ENCODE measurements around the gene NUP98. TPM values are rescaled to one million over a fixed set of nuclear protein-coding genes. Genes with fewer than 3 reads are reported as not detected.

The NUP98 gene
- total RNA-seq, 1 experiment from 2014 or later, result 98.4 TPM

DNA sequence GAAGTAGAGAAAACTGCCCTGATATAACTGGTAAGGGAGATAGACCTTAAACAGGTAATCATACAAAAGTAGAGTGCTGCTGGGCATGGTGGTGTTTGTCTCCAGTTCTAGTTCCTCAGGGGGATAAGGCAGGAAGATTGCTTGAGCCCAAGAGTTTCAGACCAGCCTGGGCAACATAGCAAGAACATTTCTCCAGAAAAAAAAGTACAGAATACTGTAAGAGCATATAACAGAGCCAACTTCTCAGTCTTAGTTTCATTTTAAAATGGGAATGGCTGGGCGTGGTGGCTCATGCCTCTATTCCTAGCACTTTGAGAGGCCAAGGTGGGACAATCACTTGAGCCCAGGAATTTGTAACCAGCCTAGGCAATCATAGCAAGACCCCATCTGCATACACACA lies 47.9 kb upstream of the NUP98 start:
- DNase-seq (ENCODE audit: low read depth, low spot score) (no peak), ATAC-seq (no peak)
- H3K9me3 ChIP-seq (ENCODE audit: control insufficient read depth in 1 of 2, insufficient read depth in 1 of 2, low read depth in 1 of 2, low read length in 2 of 2), result no peaks in the 10 kb centered on the region
- H3K27ac ChIP-seq (ENCODE audit: low read depth, low read length), result no peak overlapping the region
- H3K79me2 ChIP-seq (ENCODE audit: insufficient read depth, low read length), result peaks cover 3% of the 10 kb centered on the region
- no peak overlapping the region for H3K4me2 ChIP-seq (ENCODE audit: low read length)
- no TSS peak for BruUV-seq (replicated peaks)
- H3K27me3 ChIP-seq (ENCODE audit: insufficient read depth, low read length), result 0 out of 2 replicates have a peak, but pooled peaks cover 3% of the 10 kb centered on the region
- no peak overlapping the region for H3K4me3 ChIP-seq (replicated peaks in 1 of 2; ENCODE audit: low read depth in 1 of 2, low read length in 2 of 2)
- peaks cover 6 to 25% of the 10 kb centered on the region in 2 experiments; a peak in 3 of 4 replicates for H3K4me1 ChIP-seq (ENCODE audit: control insufficient read depth in 1 of 2, insufficient read depth in 2 of 2, low read length in 2 of 2)
- POLR2A ChIA-PET, result no interaction called here
- no peak overlapping the region for H2AFZ ChIP-seq (ENCODE audit: low read depth, low read length, poor library complexity, severe bottlenecking)
- TF ChIP-seq EZH2phosphoT487 (IDR thresholded peaks at IDR 0.05; ENCODE audit: borderline replicate concordance), result no peak
- TF ChIP-seq, protein P1, sequence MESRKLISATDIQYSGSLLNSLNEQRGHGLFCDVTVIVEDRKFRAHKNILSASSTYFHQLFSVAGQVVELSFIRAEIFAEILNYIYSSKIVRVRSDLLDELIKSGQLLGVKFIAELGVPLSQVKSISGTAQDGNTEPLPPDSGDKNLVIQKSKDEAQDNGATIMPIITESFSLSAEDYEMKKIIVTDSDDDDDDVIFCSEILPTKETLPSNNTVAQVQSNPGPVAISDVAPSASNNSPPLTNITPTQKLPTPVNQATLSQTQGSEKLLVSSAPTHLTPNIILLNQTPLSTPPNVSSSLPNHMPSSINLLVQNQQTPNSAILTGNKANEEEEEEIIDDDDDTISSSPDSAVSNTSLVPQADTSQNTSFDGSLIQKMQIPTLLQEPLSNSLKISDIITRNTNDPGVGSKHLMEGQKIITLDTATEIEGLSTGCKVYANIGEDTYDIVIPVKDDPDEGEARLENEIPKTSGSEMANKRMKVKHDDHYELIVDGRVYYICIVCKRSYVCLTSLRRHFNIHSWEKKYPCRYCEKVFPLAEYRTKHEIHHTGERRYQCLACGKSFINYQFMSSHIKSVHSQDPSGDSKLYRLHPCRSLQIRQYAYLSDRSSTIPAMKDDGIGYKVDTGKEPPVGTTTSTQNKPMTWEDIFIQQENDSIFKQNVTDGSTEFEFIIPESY (IDR thresholded peaks at IDR 0.05; ENCODE audit: extremely low read depth, insufficient replicate concordance, low read length), result no peak
- TF ChIP-seq, protein P2, sequence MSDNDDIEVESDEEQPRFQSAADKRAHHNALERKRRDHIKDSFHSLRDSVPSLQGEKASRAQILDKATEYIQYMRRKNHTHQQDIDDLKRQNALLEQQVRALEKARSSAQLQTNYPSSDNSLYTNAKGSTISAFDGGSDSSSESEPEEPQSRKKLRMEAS (IDR thresholded peaks at IDR 0.05), result no peak
- TF ChIP-seq SIN3A (IDR thresholded peaks at IDR 0.05; ENCODE audit: low read depth), result no peak
- no peak for TF ChIP-seq RAD21 (IDR thresholded peaks at IDR 0.05; ENCODE audit: low read depth)
- TF ChIP-seq ZFX (IDR thresholded peaks at IDR 0.05), result no peak
- no peak for TF ChIP-seq EZH2 (IDR thresholded peaks at IDR 0.05)
- TF ChIP-seq POLR2AphosphoS5 (IDR thresholded peaks at IDR 0.05; ENCODE audit: low read depth, low read length), result no peak
- TF ChIP-seq POLR2A (IDR thresholded peaks at IDR 0.05; ENCODE audit: borderline replicate concordance, extremely low read depth, insufficient read depth, insufficient read length), result no peak
- TF ChIP-seq, protein P3, sequence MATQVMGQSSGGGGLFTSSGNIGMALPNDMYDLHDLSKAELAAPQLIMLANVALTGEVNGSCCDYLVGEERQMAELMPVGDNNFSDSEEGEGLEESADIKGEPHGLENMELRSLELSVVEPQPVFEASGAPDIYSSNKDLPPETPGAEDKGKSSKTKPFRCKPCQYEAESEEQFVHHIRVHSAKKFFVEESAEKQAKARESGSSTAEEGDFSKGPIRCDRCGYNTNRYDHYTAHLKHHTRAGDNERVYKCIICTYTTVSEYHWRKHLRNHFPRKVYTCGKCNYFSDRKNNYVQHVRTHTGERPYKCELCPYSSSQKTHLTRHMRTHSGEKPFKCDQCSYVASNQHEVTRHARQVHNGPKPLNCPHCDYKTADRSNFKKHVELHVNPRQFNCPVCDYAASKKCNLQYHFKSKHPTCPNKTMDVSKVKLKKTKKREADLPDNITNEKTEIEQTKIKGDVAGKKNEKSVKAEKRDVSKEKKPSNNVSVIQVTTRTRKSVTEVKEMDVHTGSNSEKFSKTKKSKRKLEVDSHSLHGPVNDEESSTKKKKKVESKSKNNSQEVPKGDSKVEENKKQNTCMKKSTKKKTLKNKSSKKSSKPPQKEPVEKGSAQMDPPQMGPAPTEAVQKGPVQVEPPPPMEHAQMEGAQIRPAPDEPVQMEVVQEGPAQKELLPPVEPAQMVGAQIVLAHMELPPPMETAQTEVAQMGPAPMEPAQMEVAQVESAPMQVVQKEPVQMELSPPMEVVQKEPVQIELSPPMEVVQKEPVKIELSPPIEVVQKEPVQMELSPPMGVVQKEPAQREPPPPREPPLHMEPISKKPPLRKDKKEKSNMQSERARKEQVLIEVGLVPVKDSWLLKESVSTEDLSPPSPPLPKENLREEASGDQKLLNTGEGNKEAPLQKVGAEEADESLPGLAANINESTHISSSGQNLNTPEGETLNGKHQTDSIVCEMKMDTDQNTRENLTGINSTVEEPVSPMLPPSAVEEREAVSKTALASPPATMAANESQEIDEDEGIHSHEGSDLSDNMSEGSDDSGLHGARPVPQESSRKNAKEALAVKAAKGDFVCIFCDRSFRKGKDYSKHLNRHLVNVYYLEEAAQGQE (IDR thresholded peaks at IDR 0.05; ENCODE audit: low read depth), result no peak
- TF ChIP-seq JUND (IDR thresholded peaks at IDR 0.05), result no peak
- no peak for TF ChIP-seq ZNF274 (IDR thresholded peaks at IDR 0.05; ENCODE audit: low read depth, low read length)
- TF ChIP-seq, protein P4, sequence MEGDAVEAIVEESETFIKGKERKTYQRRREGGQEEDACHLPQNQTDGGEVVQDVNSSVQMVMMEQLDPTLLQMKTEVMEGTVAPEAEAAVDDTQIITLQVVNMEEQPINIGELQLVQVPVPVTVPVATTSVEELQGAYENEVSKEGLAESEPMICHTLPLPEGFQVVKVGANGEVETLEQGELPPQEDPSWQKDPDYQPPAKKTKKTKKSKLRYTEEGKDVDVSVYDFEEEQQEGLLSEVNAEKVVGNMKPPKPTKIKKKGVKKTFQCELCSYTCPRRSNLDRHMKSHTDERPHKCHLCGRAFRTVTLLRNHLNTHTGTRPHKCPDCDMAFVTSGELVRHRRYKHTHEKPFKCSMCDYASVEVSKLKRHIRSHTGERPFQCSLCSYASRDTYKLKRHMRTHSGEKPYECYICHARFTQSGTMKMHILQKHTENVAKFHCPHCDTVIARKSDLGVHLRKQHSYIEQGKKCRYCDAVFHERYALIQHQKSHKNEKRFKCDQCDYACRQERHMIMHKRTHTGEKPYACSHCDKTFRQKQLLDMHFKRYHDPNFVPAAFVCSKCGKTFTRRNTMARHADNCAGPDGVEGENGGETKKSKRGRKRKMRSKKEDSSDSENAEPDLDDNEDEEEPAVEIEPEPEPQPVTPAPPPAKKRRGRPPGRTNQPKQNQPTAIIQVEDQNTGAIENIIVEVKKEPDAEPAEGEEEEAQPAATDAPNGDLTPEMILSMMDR (IDR thresholded peaks at IDR 0.05 in 2 of 3, conservative IDR thresholded peaks at IDR 0.05 in 1 of 3; ENCODE audit: borderline replicate concordance in 1 of 3, insufficient read depth in 1 of 3, low read depth in 2 of 3, low read length in 2 of 3), result no peak
- TF ChIP-seq SRF (IDR thresholded peaks at IDR 0.05; ENCODE audit: low read depth), result no peak
- TF ChIP-seq YY1 (IDR thresholded peaks at IDR 0.05; ENCODE audit: extremely low read depth, insufficient replicate concordance, low read depth, low read length), result no peak
- TF ChIP-seq CBX3 (IDR thresholded peaks at IDR 0.05; ENCODE audit: low read depth), result no peak
- no peak for TF ChIP-seq SP1 (IDR thresholded peaks at IDR 0.05; ENCODE audit: low read depth)
- TF ChIP-seq ELF1 (IDR thresholded peaks at IDR 0.05; ENCODE audit: borderline replicate concordance, low read depth), result no peak
- H3K36me3 ChIP-seq (ENCODE audit: control insufficient read depth in 1 of 2, insufficient read depth in 2 of 2, low read length in 2 of 2), result no peaks in the 10 kb centered on the region
- RAD21 ChIA-PET (ENCODE audit: low non-redundant PET in 1 of 2, low total read pairs in 2 of 2, uncharacterized antibody in 2 of 2, unreplicated experiment in 2 of 2), result no interaction called here
- no peaks in the 10 kb centered on the region for H3K9me2 ChIP-seq (ENCODE audit: insufficient read depth)
- no peaks in the 10 kb centered on the region for H4K20me1 ChIP-seq (ENCODE audit: insufficient read depth)
- CTCF ChIA-PET, result interaction anchor here (2.0 to 4.0 kb wide), 2 partner anchors 10 to 228 kb away, joined by 5 to 28 read pairs; partner anchors contain the start of gene STIM1
- intact Hi-C loops (cut with micrococcal nuclease), result no loop called here
- no peak overlapping the region for H3K9ac ChIP-seq (ENCODE audit: low read length)

All from HCT116 (cell line).